Measurements from ENCODE around the gene IFRD1.

Gene IFRD1

GRCh38 chr7:112416127-112416526, 34.1 kb upstream of the IFRD1 start:
- H3K36me3 ChIP-seq (ENCODE audit: control insufficient read depth in 2 of 2, insufficient read depth in 1 of 2, low read length in 2 of 2), result no peaks in the 10 kb centered on the region

GRCh38 chr7:112419543-112420130, 30.6 kb upstream of the IFRD1 start:
- no peaks in the 10 kb centered on the region for H3K9me3 ChIP-seq (ENCODE audit: control insufficient read depth, insufficient read depth, low read depth, low read length)
- ChIA-PET CTCF (interaction anchor here (0.6 to 2.3 kb wide), 2 partner anchors 18 to 678 kb away, joined by 3 to 5 read pairs; no protein-coding TSS in a partner anchor), POLR2A (interaction anchor here (5.9 kb wide), 1 partner anchor 32 kb away, joined by 49 read pairs; the partner anchor contains the start of gene IFRD1)
- H3K27ac ChIP-seq (ENCODE audit: extremely low read depth, low read depth, low read length), result no peak overlapping the region
- H3K4me3 ChIP-seq (ENCODE audit: low read depth, low read length), result no peak overlapping the region
- H3K36me3 ChIP-seq (ENCODE audit: control insufficient read depth in 2 of 2, insufficient read depth in 1 of 2, low read length in 2 of 2), result no peaks in the 10 kb centered on the region
- peaks cover 8% of the 10 kb centered on the region; the same call in 1 of the 2 replicates for H3K4me1 ChIP-seq (ENCODE audit: control insufficient read depth, insufficient read depth, low read length)
- TF ChIP-seq MZF1 (tag by site-specific recombination; IDR thresholded peaks at IDR 0.05; ENCODE audit: borderline replicate concordance), result peak; percentile 95; the same call in 1 of the 2 replicates
- peak; percentile 79 for TF ChIP-seq ZFHX2 (tag by site-specific recombination; conservative IDR thresholded peaks at IDR 0.05)
- TF ChIP-seq ZNF76 (tag by site-specific recombination; IDR thresholded peaks at IDR 0.05; ENCODE audit: borderline replicate concordance, low read depth), result no peak
- TF ChIP-seq KLF9 (tag by site-specific recombination; IDR thresholded peaks at IDR 0.05; ENCODE audit: low read depth), result no peak
- TF ChIP-seq PRDM6 (tag by site-specific recombination; IDR thresholded peaks at IDR 0.05), result no peak
- peak; percentile 65 for TF ChIP-seq EGR2 (tag by site-specific recombination; IDR thresholded peaks at IDR 0.05; ENCODE audit: low read depth)
- TF ChIP-seq ZNF114 (tag by site-specific recombination; IDR thresholded peaks at IDR 0.05), result no peak

More at GRCh38 chr7:112416127-112416526, 34.1 kb upstream of the IFRD1 start:
- Histone ChIP-seq H3K9me3 (ENCODE audit: control insufficient read depth, insufficient read depth, low read depth, low read length) (no peaks in the 10 kb centered on the region), H3K27ac (ENCODE audit: extremely low read depth, low read depth, low read length) (no peak overlapping the region), H3K4me3 (ENCODE audit: low read depth, low read length) (no peak overlapping the region), H3K4me1 (ENCODE audit: control insufficient read depth, insufficient read depth, low read length) (no peaks in the 10 kb centered on the region)
- TF ChIP-seq ZNF37A (tag by site-specific recombination; IDR thresholded peaks at IDR 0.05) (no peak), ZNF16 (tag by site-specific recombination; IDR thresholded peaks at IDR 0.05; ENCODE audit: low read depth) (no peak), ZFHX2 (tag by site-specific recombination; conservative IDR thresholded peaks at IDR 0.05) (no peak), ZBTB17 (tag by site-specific recombination; IDR thresholded peaks at IDR 0.05) (no peak), ZNF623 (tag by site-specific recombination; IDR thresholded peaks at IDR 0.05) (no peak), ZNF549 (tag by site-specific recombination; IDR thresholded peaks at IDR 0.05) (no peak), ZNF513 (tag by site-specific recombination; IDR thresholded peaks at IDR 0.05) (no peak), ZIC2 (tag by site-specific recombination; IDR thresholded peaks at IDR 0.05) (no peak), ZNF561 (tag by site-specific recombination; IDR thresholded peaks at IDR 0.05; ENCODE audit: borderline replicate concordance) (no peak), ZNF138 (tag by site-specific recombination; IDR thresholded peaks at IDR 0.05; ENCODE audit: borderline replicate concordance) (no peak), ZNF423 (tag by site-specific recombination; IDR thresholded peaks at IDR 0.05) (no peak), ZNF501 (tag by site-specific recombination; IDR thresholded peaks at IDR 0.05) (no peak), GLIS2 (tag by site-specific recombination; IDR thresholded peaks at IDR 0.05) (no peak), ZBTB26 (tag by site-specific recombination; optimal IDR thresholded peaks at IDR 0.05) (no peak), ZNF792 (tag by site-specific recombination; IDR thresholded peaks at IDR 0.05) (no peak), KLF17 (tag by site-specific recombination; IDR thresholded peaks at IDR 0.05) (no peak), ZNF701 (tag by site-specific recombination; IDR thresholded peaks at IDR 0.05) (no peak), ZNF18 (tag by site-specific recombination; IDR thresholded peaks at IDR 0.05) (no peak), ZNF23 (tag by site-specific recombination; IDR thresholded peaks at IDR 0.05; ENCODE audit: borderline replicate concordance) (no peak)
- POLR2A ChIA-PET, result interaction anchor here (1.7 kb wide), 1 partner anchor 35 kb away, joined by 6 read pairs; the partner anchor contains the start of gene IFRD1
- CTCF ChIA-PET, result interaction anchor here (0.5 to 1.5 kb wide), 7 partner anchors 33 to 674 kb away, joined by 3 to 9 read pairs (median 5); no protein-coding TSS in a partner anchor

Measured in HEK293 (cell line).